WI38 (cell line): ENCODE measurements around the gene DAAM2.
A peak's percentile ranks its signal among the peaks of the same experiment; 100 is the strongest.

Source experiments
- H3K4me3 ChIP-seq: 2 replicates; pipeline ENCODE4 v1.5.1; 2011; ENCODE audit warnings: low read depth, mild to moderate bottlenecking, control low read depth, low read length
- CTCF ChIP-seq: IDR thresholded peaks from 2 replicates; pipeline ENCODE4 v1.5.1; 2012; ENCODE audit warnings: low read depth, mild to moderate bottlenecking, control low read depth, low read length

Gene DAAM2

GRCh38 chr6:39787322-39787721 is 4.9 kb upstream of the DAAM2 start:
- H3K4me3 ChIP-seq: no peak overlapping the region
- no peak for TF ChIP-seq CTCF

- no peak overlapping the region for H3K4me3 ChIP-seq
- TF ChIP-seq CTCF: no peak
These were observed 1.4 kb upstream of the DAAM2 start for GRCh38 chr6:39790772-39791171.

- no peak for TF ChIP-seq CTCF
- no peak overlapping the region for H3K4me3 ChIP-seq
These were observed 865 bp upstream of the DAAM2 start for GRCh38 chr6:39791311-39791710.

- peak overlapping the region; percentile 39 for H3K4me3 ChIP-seq
- TF ChIP-seq CTCF: no peak
These were observed 619 bp downstream of the DAAM2 start for GRCh38 chr6:39792540-39793450.

GRCh38 chr6:39793516-39793915 is 1.3 kb downstream of the DAAM2 start:
- TF ChIP-seq CTCF: no peak
- H3K4me3 ChIP-seq: no peak overlapping the region

- no peak for TF ChIP-seq CTCF
- no peak overlapping the region for H3K4me3 ChIP-seq
These were observed 2.1 kb downstream of the DAAM2 start for GRCh38 chr6:39794231-39794630.

- no peak for TF ChIP-seq CTCF
- no peak overlapping the region for H3K4me3 ChIP-seq
These were observed 5.6 kb downstream of the DAAM2 start for GRCh38 chr6:39797751-39798150.
